GM12878 (cell line): ENCODE results near the gene EDC3. TPM values are rescaled to one million over a fixed set of nuclear protein-coding genes. Genes with fewer than 3 reads are reported as not detected.
"Not testable (repeated sequence)": the region's sequence is repeated elsewhere in the genome, so short reads cannot be mapped to it uniquely, and the experiment has no call there.

ENCODE experiments used
- ATAC-seq: fragments of 200-7000 bp; cut with Tn5 transposase; 3 replicates; pipeline ENCODE4 v1.9.1; 2020; ENCODE audit warnings: mild to moderate bottlenecking, moderate library complexity
- BruUV-seq: library from RNA; stranded (reverse); fragments of 400-500 nt; replicated peaks from 2 replicates; lab custom pipeline; 2021; lab: Mats Ljungman, UMichigan
- CTCF ChIA-PET: fragments of 300-600 bp; sonication (Branson Sonifier 250); formaldehyde crosslinking; extraction: SDS; loops from one replicate; lab custom pipeline; 2021; ENCODE audit warnings: inconsistent platforms; lab: Yijun Ruan, JAX
- POLR2A ChIA-PET: fragments of 350-600 bp; formaldehyde crosslinking; extraction: SDS; loops from one replicate; lab custom pipeline; 2021; ENCODE audit warnings: inconsistent platforms; lab: Charles Lee
- RAD21 ChIA-PET: fragments of 300-600 bp; sonication (Branson Sonifier 250); formaldehyde crosslinking; loops from one replicate; lab custom pipeline; 2023; ENCODE audit warnings: antibody characterized with exemption; ENCODE audit not compliant: unreplicated experiment; lab: Charles Lee
- SMC1A ChIA-PET: fragments of 300-600 bp; sonication (Branson Sonifier 250); formaldehyde crosslinking; loops from one replicate; lab custom pipeline; 2023; ENCODE audit not compliant: unreplicated experiment, uncharacterized antibody; lab: Charles Lee
- DNase-seq: peaks from one replicate; pipeline ENCODE4 v3.0.0-alpha.2; 2011; ENCODE audit warnings: low read depth, low spot score
- FAIRE-seq: peaks from 3 replicates; lab custom pipeline; 2011; peaks lifted over from hg19 to GRCh38; lab: Jason Lieb, UNC
- H2AFZ ChIP-seq: 2 replicates; pipeline ENCODE4 v1.6.0; 2011; ENCODE audit warnings: low read depth, low read length, control low read depth; ENCODE audit not compliant: control insufficient read depth
- H3K27ac ChIP-seq: 2 replicates; pipeline ENCODE4 v1.5.1; 2011; ENCODE audit warnings: control low read depth; ENCODE audit not compliant: control insufficient read depth, insufficient read depth
- H3K27me3 ChIP-seq, 2 experiments: replicated peaks in 1 of 2; 2 replicates each; pipeline versions ENCODE4 v1.6.0 to v1.6.1; 2011; ENCODE audit warnings: low read length in 1 of 2; ENCODE audit not compliant: control insufficient read depth in 2 of 2, insufficient read depth in 2 of 2
- H3K36me3 ChIP-seq, 2 experiments: 2 replicates each; pipeline ENCODE4 v1.5.1; 2011; ENCODE audit warnings: low read length in 1 of 2; ENCODE audit not compliant: control insufficient read depth in 2 of 2, insufficient read depth in 2 of 2
- H3K4me1 ChIP-seq: 2 replicates; pipeline ENCODE4 v1.6.1; 2011; ENCODE audit warnings: mild to moderate bottlenecking, low read length, moderate library complexity, mixed read lengths; ENCODE audit not compliant: control insufficient read depth, insufficient read depth
- H3K4me2 ChIP-seq: 2 replicates; pipeline ENCODE4 v1.6.0; 2011; ENCODE audit warnings: control low read depth; ENCODE audit not compliant: control insufficient read depth, insufficient read depth
- H3K4me3 ChIP-seq: fragments of 200-600 bp; sonication (generic); 2 replicates; pipeline ENCODE4 v1.5.1; 2016
- H3K79me2 ChIP-seq: 2 replicates; pipeline ENCODE4 v1.6.0; 2011; ENCODE audit warnings: low read length; ENCODE audit not compliant: control insufficient read depth, insufficient read depth
- H3K9ac ChIP-seq: 2 replicates; pipeline ENCODE4 v1.8.0; 2011; ENCODE audit warnings: low read length, control low read depth, mixed read lengths; ENCODE audit not compliant: control insufficient read depth, insufficient read depth
- H3K9me3 ChIP-seq: replicated peaks from 3 replicates; pipeline ENCODE4 v1.5.1; 2011; ENCODE audit warnings: mild to moderate bottlenecking, low read length; ENCODE audit not compliant: control insufficient read depth, insufficient read depth
- H4K20me1 ChIP-seq: 2 replicates; pipeline ENCODE4 v1.6.0; 2011; ENCODE audit not compliant: control insufficient read depth, insufficient read depth
- ASH2L ChIP-seq: fragments of 300-600, 200-600 bp; sonication (generic); IDR thresholded peaks from 2 replicates; pipeline ENCODE4 v1.6.1; 2017; ENCODE audit warnings: low read depth, mild to moderate bottlenecking, borderline replicate concordance
- GABPA ChIP-seq: IDR thresholded peaks from 2 replicates; pipeline ENCODE4 v1.6.1; 2014; ENCODE audit warnings: antibody characterized with exemption, low read depth, mild to moderate bottlenecking, inconsistent platforms
- GATAD2B ChIP-seq: fragments of 450-650 bp; conservative IDR thresholded peaks from 2 replicates; pipeline ENCODE4 v1.6.1; 2017; ENCODE audit warnings: low read depth, mild to moderate bottlenecking, moderate library complexity
- MAX ChIP-seq: IDR thresholded peaks from 2 replicates; pipeline ENCODE4 v1.6.1; 2012; ENCODE audit warnings: low read depth, low read length, improper control_type of control experiment
- NRF1 ChIP-seq: conservative IDR thresholded peaks from 2 replicates; pipeline ENCODE4 v1.6.1; 2011; ENCODE audit warnings: mild to moderate bottlenecking, low read depth, low read length, improper control_type of control experiment
- REST ChIP-seq: IDR thresholded peaks from 2 replicates; pipeline ENCODE4 v1.6.1; 2012; ENCODE audit warnings: mild to moderate bottlenecking, low read depth, low read length
- SPI1 ChIP-seq: IDR thresholded peaks from 2 replicates; pipeline ENCODE4 v1.6.1; 2011; ENCODE audit warnings: low read depth, mild to moderate bottlenecking, low read length, moderate library complexity, borderline replicate concordance; ENCODE audit not compliant: insufficient read depth
- TAF1 ChIP-seq: IDR thresholded peaks from 2 replicates; pipeline ENCODE4 v1.6.1; 2011; ENCODE audit warnings: mild to moderate bottlenecking, low read depth, low read length, borderline replicate concordance
- WGBS: methylation state at CpG from one replicate; pipeline ENCODE4 v1.1.6; 2016; ENCODE audit warnings: low lambda C conversion rate; ENCODE audit not compliant: insufficient replicate concordance, insufficient coverage; ENCODE audit errors: missing lambda C conversion rate; 5-methylcytosine and 5-hydroxymethylcytosine counted together
- in situ Hi-C: fragments of 300-500 bp; cut with MboI; formaldehyde crosslinking; loops from 9 replicates; pipeline ENCODE4 v1.14.3; 2018; ENCODE audit warnings: mixed read lengths
- intact Hi-C: fragments of 100-400 bp; cut with micrococcal nuclease; formaldehyde crosslinking; loops from one replicate; pipeline ENCODE4 v1.14.2; 2022; ENCODE audit not compliant: unreplicated experiment
- polyA plus RNA-seq, 11 experiments: library from polyadenylated mRNA; depleted of rRNA in 4 of 11; unstranded in 6 of 11; stranded (reverse) in 5 of 11; fragments of >200 nt; fragmentation: Nextera tagmentation in 4 of 11; fragmentation: Illumina TruSeq in 1 of 11; extraction: Ambion mirVana in 4 of 11; extraction: Trizol in 1 of 11; gene quantifications; 1 replicate in 1 of 11; 2 replicates in 10 of 11; pipeline versions ENCODE4 v1.2.1 to v1.2.3, GENCODE V29; 2011 to 2016; ENCODE audit warnings: inconsistent platforms in 2 of 11, missing spikeins in 2 of 11, low read depth in 1 of 11
- total RNA-seq, 4 experiments: library from RNA; depleted of rRNA in 3 of 4; stranded (reverse); fragments of >200 nt in 3 of 4; fragmentation: Illumina TruSeq in 1 of 4; extraction: Trizol in 1 of 4; gene quantifications; 2 replicates each; pipeline versions ENCODE4 v1.2.1 to v1.2.3, GENCODE V29; 2013 to 2021
- TF ChIP-seq, protein P1 (sequence below): IDR thresholded peaks from 2 replicates; pipeline ENCODE4 v1.6.1; 2011; ENCODE audit warnings: mild to moderate bottlenecking, low read depth, low read length, moderate library complexity; ENCODE audit not compliant: insufficient replicate concordance

The EDC3 gene
- total and polyA plus RNA-seq, 10 of the 15 experiments (the other 5 are each of a cell fraction or from before 2014, with no cell fraction given), result 11.8 to 48.4 (median 35.3) TPM

- TF ChIP-seq REST (no peak), SPI1 (no peak), NRF1 (no peak), MAX (no peak), GATAD2B (no peak), ASH2L (no peak), GABPA (no peak), TAF1 (no peak)
- TF ChIP-seq, protein P1, sequence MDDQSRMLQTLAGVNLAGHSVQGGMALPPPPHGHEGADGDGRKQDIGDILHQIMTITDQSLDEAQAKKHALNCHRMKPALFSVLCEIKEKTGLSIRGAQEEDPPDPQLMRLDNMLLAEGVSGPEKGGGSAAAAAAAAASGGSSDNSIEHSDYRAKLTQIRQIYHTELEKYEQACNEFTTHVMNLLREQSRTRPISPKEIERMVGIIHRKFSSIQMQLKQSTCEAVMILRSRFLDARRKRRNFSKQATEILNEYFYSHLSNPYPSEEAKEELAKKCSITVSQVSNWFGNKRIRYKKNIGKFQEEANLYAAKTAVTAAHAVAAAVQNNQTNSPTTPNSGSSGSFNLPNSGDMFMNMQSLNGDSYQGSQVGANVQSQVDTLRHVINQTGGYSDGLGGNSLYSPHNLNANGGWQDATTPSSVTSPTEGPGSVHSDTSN, result no peak
These were observed 34.9 kb upstream of the EDC3 start (continued) for GRCh38 chr15:74730619-74731316.

DNA sequence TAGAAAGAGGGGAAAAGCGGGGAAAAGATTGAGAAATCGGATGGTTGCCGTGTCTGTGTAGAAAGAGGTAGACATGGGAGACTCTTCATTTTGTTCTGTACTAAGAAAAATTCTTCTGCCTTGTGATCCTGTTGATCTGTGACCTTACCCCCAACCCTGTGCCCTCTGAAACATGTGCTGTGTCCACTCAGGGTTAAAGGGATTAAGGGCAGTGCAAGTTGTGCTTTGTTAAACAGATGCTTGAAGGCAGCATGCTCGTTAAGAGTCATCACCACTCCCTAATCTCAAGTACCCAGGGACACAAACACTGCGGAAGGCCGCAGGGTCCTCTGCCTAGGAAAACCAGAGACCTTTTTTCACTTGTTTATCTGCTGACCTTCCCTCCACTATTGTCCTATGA lies 33.5 kb upstream of the EDC3 start:
- in situ Hi-C loops, H2AFZ ChIP-seq, H3K4me2 ChIP-seq, H3K79me2 ChIP-seq, DNase-seq, H3K4me1 ChIP-seq, H3K9ac ChIP-seq, BruUV-seq, H3K27ac ChIP-seq, ATAC-seq, FAIRE-seq, CTCF ChIA-PET, H4K20me1 ChIP-seq, H3K36me3 ChIP-seq, POLR2A ChIA-PET, H3K27me3 ChIP-seq, SMC1A ChIA-PET, RAD21 ChIA-PET, H3K9me3 ChIP-seq, H3K4me3 ChIP-seq, intact Hi-C loops: not testable (repeated sequence)
- 67% methylated on average over 4 of the region's 6 CpGs for WGBS

DNA sequence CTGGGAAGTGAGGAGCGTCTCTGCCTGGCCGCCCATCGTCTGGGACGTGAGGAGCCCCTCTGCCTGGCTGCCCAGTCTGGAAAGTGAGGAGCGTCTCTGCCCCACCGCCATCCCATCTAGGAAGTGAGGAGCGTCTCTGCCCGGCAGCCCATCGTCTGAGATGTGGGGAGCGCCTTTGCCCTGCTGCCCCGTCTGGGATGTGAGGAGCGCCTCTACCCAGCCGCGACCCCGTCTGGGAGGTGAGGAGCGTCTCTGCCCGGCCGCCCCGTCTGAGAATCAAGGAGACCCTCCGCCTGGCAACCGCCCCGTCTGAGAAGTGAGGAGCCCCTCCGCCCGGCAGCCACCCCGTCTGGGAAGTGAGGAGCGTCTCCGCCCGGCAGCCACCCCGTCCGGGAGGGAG lies 32.9 kb upstream of the EDC3 start:
- H3K27ac ChIP-seq, H3K9ac ChIP-seq, CTCF ChIA-PET, H2AFZ ChIP-seq, DNase-seq, H3K79me2 ChIP-seq, H3K4me2 ChIP-seq, in situ Hi-C loops, POLR2A ChIA-PET, RAD21 ChIA-PET, SMC1A ChIA-PET, ATAC-seq, FAIRE-seq, H3K4me1 ChIP-seq, H3K4me3 ChIP-seq, H4K20me1 ChIP-seq, H3K36me3 ChIP-seq, H3K27me3 ChIP-seq, BruUV-seq, H3K9me3 ChIP-seq, intact Hi-C loops: not testable (repeated sequence)
- 90% methylated on average over 19 of the region's 30 CpGs for WGBS
